GM18951 (cell line): ENCODE measurements around the gene LRRC47.
"Not testable (repeated sequence)": the region's sequence is repeated elsewhere in the genome, so short reads cannot be mapped to it uniquely, and the experiment has no call there.

Experiments used
- POLR2A ChIP-seq: IDR thresholded peaks from 4 replicates; pipeline ENCODE4 v1.6.1; 2011; ENCODE audit warnings: mild to moderate bottlenecking; ENCODE audit not compliant: insufficient read length, insufficient read depth; ENCODE audit errors: extremely low read depth
- in situ Hi-C: fragments of 300-500 bp; cut with MboI; formaldehyde crosslinking; loops from one replicate; pipeline ENCODE4 v1.12.0; 2022; ENCODE audit warnings: low sequenced_read_pairs, mixed read lengths, inconsistent platforms; ENCODE audit not compliant: unreplicated experiment

Gene LRRC47

DNA sequence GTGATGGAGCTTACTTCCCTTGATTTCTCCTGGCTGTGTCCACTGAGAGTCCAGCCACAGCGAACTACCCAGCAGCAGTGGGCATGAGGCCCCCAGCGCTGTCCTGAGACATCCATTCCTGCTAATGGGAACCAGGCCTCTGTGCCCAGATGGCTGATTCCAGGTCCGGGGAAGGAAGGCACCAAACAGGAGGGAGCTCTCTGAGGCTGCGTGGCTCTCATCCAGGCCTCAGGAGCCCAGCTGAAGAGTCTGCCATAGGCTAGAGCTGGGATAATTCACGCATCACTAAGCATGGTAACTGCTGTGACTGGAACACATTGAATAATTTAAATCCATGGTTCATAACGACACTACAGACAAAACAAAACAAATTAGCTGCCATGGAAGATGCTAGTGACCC lies 24.7 kb upstream of the LRRC47 start:
- in situ Hi-C loops: no loop called here
- no peak for TF ChIP-seq POLR2A

DNA sequence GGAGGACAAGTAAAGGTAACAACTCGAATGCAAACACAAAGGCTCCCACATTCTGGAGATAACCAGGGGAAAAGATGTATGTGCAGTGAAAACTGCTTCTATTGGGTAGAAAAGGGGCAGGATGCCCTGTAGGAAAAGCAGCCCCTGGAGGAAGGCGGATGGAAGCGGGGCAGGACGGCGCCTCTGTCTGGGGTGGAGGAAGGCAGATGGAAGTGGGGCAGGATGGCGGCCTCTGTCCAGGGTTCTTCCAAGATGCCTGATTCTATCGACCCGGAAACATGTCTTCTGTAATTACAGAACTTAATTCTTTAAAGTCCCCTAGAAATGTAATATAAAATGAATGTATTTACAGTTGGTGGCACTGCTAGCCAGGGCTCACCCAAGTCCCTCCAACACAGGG lies 24.0 kb upstream of the LRRC47 start:
- no peak for TF ChIP-seq POLR2A
- in situ Hi-C loops: no loop called here

- no peak for TF ChIP-seq POLR2A
- in situ Hi-C loops: no loop called here
These were observed 23.5 kb upstream of the LRRC47 start for GRCh38 chr1:3819771-3820200.

- in situ Hi-C loops: no loop called here
- no peak for TF ChIP-seq POLR2A
These were observed 21.7 kb upstream of the LRRC47 start for GRCh38 chr1:3817821-3818597.

DNA sequence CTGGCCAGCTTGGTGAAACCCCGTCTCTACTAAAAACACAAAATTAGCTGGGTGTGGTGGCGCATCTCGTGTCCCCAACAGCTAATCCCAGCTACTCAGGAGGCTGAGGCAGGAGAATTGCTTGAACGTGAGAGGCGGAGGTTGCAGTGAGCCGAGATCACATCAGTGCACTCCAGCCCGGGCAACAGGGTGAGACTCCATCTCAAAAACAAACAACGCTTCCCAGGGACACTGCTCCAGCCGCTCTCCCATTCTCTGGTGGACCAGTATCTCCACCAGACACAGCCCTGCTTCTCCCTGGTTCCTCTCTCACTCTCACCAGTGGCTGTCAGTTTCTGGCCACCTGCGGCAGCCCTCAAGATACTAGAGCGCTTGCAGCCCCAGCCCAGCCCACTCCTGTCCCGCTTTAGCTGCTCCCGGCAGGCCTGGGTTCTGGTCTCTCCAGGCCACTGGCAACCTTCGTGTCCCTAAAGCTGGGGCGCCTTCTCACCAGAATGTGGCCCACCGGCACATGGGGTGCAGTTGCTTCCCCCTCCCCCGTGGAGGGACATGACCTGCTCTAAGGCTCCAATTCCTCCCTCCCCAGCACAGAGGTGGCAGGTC lies 20.9 kb upstream of the LRRC47 start:
- in situ Hi-C loops: no loop called here
- no peak for TF ChIP-seq POLR2A

DNA sequence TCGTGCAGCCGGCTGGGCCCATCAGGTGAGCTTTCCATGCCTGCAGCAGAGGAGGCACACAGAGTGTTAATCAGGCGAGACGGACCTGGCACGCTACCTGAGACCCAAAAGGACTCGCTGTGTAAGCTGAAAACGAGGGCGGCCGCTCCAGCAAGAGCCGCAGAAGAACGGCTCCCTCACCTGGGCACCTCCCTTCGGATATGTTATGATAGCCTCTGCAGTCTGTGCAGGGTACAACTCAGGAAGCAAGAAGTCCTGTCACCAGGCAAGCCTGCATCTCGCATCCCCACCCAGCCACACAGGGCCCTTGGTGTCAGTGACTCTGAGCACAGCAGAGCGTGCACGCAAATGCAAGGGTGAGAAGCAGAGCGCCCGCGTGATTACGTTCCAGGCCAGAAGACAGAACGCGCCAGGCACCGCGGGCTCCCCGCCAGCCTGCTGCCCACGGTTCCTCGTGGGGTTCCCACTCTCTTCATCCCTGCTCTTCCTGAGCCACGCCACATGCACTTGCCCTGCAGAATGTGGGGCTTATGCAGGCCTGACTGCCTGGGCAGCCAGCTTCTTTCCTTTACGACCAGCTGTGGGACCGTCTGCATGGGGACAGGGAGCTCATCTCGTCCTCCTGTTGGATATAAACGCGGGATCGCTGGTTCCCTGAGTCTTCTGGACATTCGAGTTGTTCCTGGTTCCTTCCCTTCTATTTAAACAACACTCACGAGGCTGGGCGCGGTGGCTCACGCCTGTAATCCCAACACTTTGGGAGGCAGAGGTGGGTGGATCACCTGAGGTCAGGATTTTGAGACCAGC lies 20.2 kb upstream of the LRRC47 start:
- in situ Hi-C loops: no loop called here

DNA sequence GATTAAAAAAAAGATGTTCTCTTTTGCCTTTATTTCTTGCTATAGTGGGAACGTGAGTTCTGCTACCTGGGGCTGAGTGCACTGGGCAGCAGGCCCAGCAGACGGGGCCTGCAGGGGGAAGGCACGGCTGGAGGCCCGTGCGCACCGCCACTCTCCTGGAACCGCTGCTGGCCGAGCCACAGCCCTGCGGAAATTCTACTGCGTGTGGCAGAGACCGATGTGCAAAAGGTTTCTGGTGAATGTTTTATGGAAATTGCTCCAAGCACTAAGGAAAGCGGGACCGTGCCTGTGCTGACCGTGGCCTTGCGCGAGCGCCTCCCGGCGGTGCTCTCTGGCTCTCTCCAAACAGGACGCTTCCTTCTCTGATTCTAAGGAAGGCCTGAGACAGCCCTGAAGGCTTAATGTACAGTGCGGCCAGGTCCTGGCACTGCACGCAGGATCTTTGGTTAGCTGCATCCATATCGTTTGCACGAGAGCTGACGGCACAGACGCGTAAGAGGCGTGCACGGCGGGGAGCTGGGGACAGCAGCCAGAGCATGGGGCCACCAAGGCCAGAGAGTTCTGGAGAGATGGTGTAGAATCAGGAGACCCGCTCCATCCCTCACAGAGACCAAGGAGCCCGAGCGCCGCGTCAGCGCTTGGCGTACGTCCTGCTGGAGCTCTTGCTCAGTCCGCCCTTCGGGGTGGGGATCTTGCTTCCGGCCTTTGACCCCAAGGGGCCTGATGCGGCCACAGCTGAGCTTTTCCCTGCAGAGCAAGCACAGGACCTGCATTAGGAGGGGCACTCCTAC lies 18.7 kb upstream of the LRRC47 start:
- no peak for TF ChIP-seq POLR2A
- in situ Hi-C loops: no loop called here

More for the DNA sequence above, 20.2 kb upstream of the LRRC47 start:
- TF ChIP-seq POLR2A: no peak

- in situ Hi-C loops: no loop called here
- TF ChIP-seq POLR2A: no peak
These were observed 17.8 kb upstream of the LRRC47 start for GRCh38 chr1:3814065-3814464.

GRCh38 chr1:3811595-3811911 lies 15.3 kb upstream of the LRRC47 start:
- in situ Hi-C loops: no loop called here
- TF ChIP-seq POLR2A: no peak

DNA sequence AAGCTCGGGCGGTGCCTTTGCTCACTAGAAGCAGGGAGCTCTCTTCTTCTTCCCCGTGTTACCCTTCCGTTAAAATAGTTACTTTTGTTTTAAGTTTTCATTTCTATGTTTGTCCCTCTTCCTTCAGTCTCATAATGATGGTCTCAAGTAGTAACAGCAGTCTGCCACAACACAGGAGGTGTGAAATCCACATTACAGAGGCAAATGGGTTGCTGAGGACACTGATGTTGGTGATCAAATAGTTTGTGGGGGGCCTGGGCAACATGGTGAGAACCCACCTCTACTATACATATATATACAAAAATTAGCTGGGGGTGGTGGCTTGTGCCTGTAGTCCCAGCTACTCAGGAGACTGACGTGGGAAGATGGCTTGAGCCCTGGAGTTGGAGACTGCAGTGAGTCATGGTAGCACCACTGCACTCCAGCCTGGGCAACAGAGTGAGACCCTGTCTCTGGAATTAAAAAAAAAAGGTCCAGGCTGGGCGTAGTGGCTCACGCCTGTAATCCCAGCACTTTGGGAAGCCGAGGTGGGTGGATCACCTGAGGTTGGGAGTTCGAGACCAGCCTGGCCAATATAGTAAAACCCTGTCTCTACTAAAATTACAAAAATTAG lies 14.0 kb upstream of the LRRC47 start:
- in situ Hi-C loops: not testable (repeated sequence)

DNA sequence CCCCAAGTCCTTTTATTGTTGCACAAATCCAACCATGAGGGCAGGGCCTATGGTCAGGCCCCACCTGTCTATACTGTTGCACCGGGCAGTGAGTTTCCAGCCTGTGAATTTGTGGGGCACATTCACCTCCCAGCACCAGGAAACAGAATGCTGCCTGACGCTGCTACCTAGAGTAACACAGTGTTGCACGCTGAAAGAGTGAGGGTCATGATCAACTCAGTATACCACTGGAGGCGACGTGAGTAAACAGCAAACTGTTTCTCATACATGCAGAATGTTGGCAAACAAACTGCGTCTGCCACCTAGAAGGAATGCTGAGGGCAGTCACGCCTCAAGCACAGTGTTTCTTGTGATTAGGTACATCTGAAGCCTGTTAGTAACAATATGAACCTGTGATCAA lies 13.4 kb upstream of the LRRC47 start:
- TF ChIP-seq POLR2A: no peak
- in situ Hi-C loops: no loop called here

DNA sequence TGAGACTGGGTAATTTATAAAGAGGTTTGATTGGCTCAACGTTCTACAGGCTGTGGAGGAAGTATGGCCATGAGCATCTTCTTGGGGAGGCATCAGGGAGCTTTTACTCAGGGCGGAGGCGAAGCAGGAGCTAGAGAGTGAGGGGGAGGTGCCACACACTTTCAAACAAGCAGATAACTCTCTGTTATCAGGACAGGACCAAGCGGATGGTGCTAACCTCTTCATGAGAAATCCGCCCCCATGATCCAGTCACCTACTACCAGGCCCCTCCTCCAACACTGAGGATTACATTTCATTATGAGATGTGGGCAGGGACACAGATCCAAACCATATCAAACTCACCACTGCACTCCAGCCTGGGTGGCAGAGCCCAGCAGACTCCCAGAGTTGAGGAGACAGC lies 11.5 kb upstream of the LRRC47 start:
- in situ Hi-C loops: no loop called here
- no peak for TF ChIP-seq POLR2A

DNA sequence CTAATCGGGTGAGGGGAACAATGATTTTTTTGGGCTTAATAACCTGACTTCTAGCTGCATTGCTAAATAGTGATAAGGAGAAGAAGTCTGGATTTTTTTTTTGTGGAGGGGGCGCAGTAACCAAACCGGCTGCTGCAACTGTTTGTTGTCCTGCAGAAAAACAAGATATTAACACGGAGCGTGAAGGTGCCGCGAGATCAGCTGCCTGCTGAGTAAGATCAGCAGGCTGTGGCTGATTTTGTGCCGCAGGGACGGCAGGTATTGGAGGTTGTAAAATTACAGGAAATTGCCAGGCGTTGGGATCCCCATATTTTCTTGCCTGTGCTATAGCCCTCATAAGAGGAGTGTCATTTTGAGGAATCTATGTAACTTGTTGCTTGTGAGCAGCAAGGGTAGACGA lies 8.7 kb upstream of the LRRC47 start:
- in situ Hi-C loops: no loop called here
- TF ChIP-seq POLR2A: no peak

- in situ Hi-C loops: not testable (repeated sequence)
These were observed 8.3 kb upstream of the LRRC47 start for GRCh38 chr1:3804627-3804944.
